Measurements from ENCODE around the gene FOLH1.
"Not testable (repeated sequence)": the region's sequence is repeated elsewhere in the genome, so short reads cannot be mapped to it uniquely, and the experiment has no call there.

FOLH1 gene

DNA sequence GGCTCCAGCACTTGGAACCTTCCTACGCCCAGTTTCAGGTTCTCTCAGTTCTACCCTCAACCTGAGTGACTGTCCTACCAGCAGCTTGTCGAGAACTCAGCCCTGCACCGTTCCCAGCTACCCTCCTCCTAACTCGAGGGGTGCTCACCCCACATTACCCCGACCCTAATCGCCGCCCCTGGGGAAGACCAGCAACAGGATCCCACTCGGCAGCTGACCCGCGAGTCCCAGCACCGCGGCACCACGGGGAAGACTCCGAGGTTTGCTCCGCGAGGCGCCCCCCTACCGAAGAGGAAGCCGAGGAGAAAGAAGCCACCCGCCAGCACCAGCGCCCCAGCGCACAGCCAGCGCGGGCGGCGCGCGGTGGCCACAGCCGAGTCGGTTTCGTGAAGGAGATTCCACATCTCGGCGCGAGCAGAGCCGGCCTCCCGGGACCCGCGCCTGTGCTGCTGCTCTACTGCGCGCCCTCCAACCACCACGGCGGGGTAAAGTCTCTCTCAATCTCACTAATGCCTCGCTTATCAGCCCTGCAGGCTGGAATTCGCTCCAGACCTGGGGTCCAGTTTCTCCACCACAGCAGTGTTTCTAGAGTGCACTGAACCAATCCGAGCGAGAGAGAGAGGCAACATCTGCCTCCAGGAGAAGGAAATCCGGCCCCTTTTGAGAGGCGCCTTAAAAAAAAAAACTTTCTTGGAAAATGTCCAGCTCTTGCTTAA is at the start of gene FOLH1:
TSS of gene FOLH1 (minus strand) at position 597 of the 716 bp plus-strand sequence. CDS start at position 404, 193 bp downstream.
- no peak for DNase-seq (ENCODE audit: low read depth, low spot score)

DNA sequence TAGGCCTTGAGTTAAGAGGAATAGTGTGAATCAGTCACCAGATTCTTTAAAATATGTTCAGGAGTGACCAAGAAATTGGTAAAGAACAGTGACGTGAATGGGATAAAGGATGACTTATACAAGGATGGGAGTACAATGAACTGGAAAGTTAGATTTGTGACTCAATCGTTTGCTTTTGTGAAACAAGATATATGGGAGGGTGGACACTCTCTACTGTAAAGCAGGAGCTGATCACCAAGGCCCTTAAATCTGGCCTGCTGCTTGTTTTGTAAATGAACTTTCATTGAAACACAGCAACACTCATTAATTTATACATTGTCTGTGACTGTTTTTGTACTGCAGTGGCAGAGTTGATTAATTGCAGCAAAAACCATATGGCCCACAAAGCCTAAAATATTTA is 46.7 kb upstream of the FOLH1 start:
- not testable (repeated sequence) for DNase-seq (ENCODE audit: low read depth, low spot score)

DNA sequence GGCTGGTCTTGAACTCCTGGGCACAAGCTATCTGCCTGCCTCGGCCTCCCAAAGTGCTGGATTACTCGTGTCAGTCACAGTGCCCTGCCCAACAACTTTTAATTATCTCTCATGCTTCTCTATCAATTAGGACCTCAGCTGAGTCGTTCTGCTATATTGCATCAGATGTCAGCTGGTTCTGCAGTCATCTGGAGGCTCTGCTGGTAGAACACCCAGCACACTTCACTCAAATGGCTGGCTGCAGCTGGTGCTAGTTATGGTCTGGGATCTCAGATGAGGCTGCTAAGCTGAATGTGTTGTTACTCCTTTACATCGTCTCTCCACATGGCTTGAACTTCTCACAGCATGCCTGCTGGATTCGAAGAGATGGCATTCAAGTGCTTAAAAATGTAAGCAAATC is 42.8 kb upstream of the FOLH1 start:
- DNase-seq (ENCODE audit: low read depth, low spot score): not testable (repeated sequence)

DNA sequence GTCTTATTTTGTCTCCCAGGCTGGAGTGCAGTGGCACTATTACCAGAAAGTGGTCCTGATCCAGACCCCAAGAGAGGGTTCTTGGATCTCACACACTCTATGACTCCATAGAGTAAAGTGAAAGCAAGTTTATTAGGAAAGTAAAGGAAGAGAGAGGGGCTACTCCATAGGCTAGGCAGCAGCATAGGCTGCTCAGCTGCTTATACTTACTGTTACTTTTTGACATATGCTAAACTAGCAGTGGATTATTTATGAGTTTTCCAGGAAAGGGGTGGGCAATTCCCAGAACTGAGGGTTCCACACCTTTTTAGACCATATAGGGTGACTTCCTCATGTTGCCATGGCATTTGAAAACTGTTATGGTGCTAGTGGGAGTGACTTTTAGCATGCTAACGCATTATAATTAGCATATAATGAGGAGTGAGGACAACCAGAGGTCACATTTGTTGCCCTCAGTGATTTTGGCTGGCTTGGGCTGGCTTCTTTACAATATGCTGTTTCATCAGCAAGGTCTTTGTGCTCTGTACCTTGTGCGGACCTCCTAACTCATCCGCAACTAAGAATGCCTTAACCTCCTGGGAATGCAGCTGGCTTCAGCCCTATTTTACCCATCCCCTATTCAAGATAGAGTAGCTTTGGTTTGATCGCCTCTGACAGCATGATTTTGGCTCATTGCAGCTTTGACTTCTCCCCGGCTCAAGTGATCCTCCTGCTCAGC is 42.2 kb upstream of the FOLH1 start:
- not testable (repeated sequence) for DNase-seq (ENCODE audit: low read depth, low spot score)

DNA sequence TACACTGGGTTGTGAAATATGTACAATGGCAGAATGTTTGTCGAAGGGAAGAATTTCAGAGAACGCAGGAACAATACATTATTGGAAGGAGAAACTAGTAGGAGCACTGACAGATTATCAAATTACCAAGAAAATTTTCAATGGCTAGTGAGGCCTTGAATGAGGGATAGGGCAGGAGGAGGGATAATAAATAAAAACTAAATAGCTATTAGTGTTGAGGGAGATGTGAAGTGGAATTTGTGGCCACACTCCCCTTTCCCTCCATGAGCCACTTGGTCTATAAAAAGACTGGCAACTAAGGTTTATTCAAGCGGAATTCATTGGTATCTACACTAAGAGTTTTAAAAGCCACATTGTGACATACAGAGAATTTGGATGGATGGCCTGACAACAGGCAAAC is 41.0 kb upstream of the FOLH1 start:
- not testable (repeated sequence) for DNase-seq (ENCODE audit: low read depth, low spot score)

DNA sequence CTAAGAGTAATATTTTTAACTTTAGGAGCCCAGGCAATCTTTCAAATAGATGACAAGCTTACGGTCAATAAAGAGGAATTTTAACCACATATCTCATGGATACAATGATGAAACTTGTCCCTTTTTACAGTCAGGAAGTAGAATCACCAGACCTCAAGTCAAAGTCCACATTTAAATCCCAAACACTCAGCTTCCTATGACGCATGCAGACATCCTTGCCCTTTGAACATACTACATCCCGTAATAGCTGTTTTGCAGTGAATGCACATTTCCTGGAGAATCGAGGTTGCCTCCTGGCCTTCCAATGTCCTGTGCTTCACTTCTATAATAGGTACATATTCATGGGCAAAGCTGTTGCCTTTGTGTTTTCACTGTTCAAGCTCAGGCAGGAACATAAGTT is 25.3 kb upstream of the FOLH1 start:
- DNase-seq (ENCODE audit: low read depth, low spot score): not testable (repeated sequence)

DNA sequence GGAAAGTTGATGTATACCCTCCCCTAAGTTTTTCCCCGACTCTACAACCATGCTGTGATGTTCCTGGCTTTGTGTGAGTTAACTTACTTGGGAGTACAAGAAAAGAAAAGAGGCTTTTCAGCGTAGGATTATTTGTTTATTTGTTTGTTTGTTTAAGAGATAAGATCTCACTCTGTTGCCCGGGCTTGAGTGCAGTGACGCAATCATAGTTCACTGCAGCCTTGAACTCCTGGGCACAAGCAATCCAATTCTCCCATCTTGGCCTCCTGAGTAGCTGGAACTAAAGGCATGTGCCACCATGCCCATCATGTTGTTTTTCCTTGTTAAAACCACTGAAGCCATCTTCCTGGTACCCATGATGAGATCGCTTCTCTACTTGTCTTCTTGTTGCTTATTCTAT is 24.6 kb upstream of the FOLH1 start:
- not testable (repeated sequence) for DNase-seq (ENCODE audit: low read depth, low spot score)

DNA sequence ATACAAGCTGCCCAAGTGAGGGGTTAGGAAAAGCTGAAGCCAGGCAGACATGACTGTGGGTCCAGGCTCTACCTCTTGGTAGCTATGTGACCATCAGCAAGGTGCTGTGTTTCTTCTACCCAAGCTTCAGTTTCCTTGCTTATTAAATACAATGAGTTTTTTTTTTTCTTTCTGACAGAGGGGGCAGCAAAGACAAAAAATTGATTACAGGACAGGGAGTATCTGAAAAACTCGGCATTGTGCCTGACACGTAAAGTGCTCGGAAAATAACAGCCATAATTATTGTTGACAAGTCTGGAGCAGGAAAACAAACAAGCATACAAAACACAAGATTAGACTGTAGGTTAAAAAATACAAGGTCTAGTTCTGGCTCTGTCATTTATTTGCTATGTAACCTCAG is 23.3 kb upstream of the FOLH1 start:
- not testable (repeated sequence) for DNase-seq (ENCODE audit: low read depth, low spot score)

DNA sequence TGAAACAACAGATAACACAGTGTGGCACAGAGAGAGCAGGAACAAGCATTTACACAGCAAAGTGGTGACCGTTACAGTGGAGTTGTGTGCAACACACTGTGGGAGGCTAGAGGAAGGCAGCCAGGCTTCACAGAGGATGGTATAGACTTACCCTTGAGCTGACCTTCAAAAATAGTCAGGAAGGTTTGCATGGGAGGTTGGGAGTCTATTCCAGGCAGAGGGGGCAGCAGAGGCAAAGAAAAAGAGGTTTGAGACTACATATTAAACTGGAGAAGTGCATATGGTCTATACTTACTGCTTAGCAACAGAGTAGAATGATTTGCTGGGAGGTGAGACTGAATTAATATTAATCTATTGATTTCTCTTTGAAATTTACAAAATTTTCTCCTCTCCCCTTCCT is 22.1 kb upstream of the FOLH1 start:
- not testable (repeated sequence) for DNase-seq (ENCODE audit: low read depth, low spot score)

DNA sequence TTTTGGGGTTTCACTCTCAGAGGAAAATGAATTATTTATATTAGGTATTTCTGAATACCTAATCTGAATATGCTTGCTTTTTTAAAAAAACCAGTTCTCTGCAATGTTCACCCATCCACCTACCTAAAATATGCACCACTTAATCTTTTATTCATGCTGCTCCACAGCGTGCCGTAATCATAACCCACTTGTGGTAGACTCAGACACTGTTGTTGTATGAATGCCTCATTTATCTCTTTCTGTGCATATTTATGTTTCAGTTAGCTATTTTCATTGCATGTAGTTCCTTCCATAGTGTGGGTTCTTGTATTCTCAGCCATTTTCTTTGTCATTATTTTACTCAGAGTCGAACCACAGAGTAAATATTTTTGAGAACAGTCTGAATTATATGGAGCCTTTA is 21.6 kb upstream of the FOLH1 start:
- not testable (repeated sequence) for DNase-seq (ENCODE audit: low read depth, low spot score)

DNA sequence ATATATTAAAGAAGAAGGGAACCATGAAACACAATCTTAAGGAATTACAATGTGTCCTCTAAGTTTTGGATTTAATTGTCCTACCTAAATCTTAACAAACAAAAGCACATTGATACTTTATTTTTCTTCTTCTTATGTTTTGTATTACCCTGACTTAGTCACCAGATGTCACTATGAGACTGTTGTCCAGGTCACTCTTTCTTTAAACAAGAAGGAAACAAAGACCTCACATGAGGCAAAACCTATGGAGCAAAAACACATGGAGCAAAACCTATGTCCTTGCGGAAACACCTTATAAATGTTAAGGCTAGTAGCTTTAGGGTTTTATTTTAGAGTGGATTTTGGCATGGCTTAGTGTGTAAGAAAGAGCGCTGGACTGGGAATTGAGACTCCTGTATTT is 20.7 kb upstream of the FOLH1 start:
- DNase-seq (ENCODE audit: low read depth, low spot score): not testable (repeated sequence)

DNA sequence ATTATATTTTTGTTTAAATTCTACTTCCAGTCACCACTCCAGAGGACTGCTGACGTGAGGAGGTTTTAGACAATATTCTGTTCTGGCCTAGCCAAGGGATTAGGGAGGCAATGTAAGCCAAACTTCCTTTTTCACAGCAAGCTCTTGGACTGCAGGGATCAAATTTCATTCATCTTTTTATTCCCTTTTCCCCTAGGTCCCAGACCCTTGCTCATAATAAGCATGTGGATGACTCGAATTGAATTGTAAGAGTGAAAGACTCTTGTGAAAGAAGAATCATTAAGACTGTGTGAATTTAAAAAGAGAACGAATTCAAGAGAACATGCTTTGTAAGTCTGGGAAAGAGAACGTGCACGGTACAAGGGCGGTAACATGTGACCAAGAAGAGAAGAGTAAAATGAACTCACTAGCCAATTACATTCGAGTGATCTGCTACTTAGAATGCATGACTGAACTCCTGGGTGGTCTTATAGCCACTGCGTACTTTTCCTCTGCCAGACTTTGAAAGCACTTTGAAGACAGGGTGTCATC is 16.9 kb upstream of the FOLH1 start:
- DNase-seq (ENCODE audit: low read depth, low spot score): not testable (repeated sequence)

DNA sequence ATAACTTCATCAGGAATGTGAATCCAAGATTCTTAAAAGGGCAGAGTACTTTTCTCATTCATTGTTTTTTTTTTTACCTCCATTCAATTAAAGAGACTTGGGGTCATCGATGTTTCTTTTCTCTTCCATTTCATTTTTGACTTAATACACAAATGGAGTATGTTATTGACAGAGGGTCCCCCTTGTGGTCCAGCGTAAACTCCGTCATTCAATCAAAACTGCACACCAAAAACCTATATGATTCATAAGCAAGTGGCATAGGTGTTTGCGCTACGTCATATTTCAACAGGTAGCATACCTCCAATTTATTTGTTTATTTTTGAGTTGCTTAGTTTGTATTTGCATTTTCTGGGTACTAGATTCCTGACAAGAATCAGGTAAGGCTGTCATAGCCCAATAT is 12.7 kb upstream of the FOLH1 start:
- no peak for DNase-seq (ENCODE audit: low read depth, low spot score)

DNA sequence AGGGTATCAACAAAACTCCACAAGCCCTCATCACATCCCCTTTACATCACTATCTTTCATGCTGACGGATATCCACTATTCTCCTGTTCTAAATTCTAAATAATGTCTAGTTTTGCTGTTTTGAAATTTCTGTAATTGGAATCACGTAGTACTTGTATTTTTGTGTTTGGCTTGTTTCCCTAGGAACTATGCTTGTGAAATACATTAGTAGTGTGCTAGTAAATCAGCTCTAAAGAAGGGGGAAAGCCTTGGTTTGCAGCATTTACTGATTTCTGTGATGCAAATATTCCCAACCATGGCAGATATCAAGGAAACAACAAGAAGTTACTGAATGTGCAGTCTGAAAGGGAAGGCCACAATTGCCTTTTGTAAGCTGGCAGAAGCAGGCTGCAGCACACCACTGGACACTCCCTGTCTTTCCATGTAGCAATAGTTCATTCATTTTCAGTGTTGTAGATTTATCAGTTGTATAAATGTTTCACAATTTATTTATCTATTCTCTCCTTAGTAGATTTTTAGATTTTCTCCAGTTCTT is 4.7 kb upstream of the FOLH1 start:
- no peak for DNase-seq (ENCODE audit: low read depth, low spot score)

DNA sequence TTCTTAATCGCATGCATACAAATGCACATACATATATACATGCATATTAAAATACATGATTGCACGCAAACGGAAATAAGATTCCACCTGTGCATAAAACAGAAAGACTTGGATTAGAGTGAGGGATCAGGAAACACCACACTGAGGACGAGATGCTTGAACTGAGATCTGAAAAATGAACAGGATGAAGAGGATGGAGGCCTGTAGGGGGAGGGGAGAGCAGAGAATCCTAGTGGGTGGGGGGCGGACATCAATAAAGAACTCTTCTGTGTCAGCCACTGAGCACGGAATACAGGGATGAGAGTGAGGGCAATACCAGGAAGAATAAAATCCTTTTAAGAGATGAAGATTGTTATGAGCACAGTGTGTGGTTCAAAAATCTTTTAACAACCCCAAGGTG is 1.4 kb downstream of the FOLH1 start:
- not testable (repeated sequence) for DNase-seq (ENCODE audit: low read depth, low spot score)

DNA sequence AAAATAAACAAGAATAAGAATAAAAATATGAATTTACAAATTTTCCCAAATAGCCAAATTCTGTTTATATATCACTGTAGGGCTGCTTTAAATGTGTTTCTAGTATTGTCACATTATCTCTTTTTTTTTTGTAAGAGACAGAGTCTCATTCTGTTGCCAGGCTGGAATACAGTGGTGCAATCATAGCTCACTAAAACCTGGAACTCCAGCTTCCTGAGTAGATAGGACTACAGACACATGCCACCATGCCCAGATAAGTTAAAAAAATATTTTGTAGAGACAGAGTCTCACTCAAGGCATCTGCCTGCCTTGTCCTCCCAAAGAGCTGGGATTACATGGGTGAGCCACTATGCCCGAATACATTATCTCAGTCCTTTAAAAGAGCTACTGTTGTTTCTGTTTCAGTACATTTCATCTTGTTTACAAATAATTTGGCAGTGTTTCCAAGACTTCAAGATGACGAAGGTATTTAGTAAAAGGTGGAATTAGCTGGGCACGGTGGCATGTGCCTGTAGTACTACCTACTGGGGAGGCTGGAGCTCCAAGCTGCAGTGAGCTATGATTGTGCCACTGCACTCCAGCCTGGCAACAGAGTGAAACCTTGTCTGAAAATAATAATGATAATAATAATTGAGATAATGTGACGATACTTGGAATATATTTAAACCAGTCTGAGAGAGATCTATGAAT is 6.0 kb downstream of the FOLH1 start:
- no peak for DNase-seq (ENCODE audit: low read depth, low spot score)

DNA sequence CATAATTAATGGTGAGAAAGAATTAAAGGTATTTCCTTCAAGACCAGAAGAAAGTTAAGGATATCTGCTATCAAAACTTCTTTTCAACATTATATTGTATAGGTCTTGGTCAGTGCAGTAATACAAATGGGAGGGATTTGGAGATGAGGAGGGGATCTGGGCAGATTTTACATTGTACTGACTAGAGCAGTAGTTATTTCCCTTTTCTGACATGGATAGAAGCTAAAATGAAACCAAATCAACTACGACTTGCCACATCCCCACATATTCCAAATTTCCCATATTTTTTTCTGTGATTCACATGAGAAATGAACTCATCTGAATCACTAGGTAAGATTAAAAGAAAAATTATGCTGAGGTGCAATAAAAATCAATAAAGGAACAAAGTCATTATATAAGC is 11.6 kb downstream of the FOLH1 start:
- not testable (repeated sequence) for DNase-seq (ENCODE audit: low read depth, low spot score)

DNA sequence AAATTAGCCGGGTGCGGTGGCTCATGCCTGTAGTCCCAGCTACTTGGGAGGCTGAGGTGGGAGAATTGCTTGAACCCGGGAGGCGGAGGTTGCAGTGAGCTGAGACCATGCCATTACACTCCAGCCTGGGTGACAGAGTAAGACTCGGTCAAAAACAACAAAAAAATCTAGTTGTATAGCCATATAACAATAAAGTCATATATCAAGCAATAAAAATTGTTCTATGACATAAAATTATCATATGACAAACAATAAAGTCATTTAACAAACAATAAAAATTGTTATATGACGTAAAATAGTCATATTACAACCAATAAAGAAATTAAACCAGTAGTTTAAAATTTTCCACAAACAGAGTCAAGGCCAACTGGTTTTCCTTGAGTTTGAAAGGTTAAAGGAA is 12.4 kb downstream of the FOLH1 start:
- not testable (repeated sequence) for DNase-seq (ENCODE audit: low read depth, low spot score)

DNA sequence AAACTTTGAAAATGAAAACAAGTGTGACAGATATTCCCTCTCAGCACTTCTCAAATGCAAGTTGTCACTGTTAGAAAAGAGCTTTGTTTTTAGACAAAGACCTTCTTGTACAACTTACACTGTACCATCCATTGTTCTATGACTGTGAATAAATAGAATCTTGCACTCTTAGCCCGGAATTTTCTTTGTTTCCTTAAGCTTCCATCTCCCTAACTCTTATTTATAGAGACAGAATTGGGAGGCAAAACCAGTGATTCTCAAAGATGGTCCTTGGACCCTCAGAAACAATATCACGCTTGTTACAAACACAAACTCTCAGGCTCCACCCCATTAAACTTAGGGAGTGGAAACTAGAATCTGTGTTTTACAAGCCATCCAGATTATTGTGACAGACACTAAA is 18.1 kb downstream of the FOLH1 start:
- DNase-seq (ENCODE audit: low read depth, low spot score): not testable (repeated sequence)

DNA sequence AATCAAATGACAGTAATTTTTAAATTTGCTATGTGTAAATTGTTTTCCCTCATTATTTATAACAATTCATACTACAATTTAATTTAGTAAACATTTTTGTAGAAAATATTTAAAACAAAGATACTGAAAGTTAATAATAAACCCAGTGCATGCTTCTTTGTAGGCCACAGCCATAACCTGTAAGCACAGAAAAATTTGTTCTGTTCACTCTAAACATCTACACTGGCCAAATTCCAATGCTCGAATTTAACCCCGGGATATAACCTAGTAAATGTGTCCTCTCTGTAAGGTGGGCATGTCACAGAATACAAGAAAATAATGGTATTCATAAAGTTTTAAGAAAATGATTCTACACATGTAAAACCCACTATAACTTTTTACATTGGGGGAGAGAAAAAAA is 22.2 kb downstream of the FOLH1 start:
- DNase-seq (ENCODE audit: low read depth, low spot score): not testable (repeated sequence)

DNA sequence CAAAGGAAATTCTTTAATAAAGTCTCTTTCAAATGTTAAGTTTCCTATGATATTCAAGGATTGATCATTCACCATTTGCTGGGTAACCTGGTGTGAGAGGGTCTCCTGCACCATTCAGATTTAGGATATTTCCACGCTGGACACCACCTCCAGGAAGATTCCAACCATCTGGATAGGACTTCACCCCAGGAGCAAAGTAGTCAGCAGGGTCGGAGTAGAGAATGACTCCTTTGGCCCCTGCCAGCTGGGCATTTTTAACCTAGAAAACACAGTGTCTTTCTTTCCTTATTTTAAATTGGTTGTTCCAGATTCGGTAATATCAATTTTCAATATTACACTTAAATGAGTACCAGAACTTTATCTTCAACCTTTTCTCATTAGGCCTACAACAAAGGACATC is 22.8 kb downstream of the FOLH1 start:
- DNase-seq (ENCODE audit: low read depth, low spot score): not testable (repeated sequence)

DNA sequence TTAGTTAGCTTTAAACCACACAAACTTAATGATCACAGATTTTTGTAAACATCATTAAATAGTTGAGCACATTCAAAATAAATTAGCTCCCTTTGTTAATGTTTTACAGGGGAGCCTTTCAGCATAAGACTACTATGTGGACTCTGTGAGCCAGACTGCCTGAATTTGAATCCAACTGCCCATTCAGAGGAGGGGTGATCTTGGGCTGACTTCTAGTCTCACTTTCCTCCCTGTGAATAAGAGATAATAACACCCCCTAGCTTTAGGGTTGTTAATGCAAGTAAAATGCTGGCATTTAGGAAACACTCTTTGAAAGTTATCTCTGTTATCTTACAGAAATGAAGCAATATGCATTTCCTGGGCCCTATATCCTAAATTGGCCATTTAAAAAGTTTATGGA is 23.6 kb downstream of the FOLH1 start:
- DNase-seq (ENCODE audit: low read depth, low spot score): not testable (repeated sequence)

Measured in brain pericyte (primary cell).